Measurements from ENCODE around the gene ZCCHC4.
A peak's percentile ranks its signal among the peaks of the same experiment; 100 is the strongest.

ZCCHC4 gene

DNA sequence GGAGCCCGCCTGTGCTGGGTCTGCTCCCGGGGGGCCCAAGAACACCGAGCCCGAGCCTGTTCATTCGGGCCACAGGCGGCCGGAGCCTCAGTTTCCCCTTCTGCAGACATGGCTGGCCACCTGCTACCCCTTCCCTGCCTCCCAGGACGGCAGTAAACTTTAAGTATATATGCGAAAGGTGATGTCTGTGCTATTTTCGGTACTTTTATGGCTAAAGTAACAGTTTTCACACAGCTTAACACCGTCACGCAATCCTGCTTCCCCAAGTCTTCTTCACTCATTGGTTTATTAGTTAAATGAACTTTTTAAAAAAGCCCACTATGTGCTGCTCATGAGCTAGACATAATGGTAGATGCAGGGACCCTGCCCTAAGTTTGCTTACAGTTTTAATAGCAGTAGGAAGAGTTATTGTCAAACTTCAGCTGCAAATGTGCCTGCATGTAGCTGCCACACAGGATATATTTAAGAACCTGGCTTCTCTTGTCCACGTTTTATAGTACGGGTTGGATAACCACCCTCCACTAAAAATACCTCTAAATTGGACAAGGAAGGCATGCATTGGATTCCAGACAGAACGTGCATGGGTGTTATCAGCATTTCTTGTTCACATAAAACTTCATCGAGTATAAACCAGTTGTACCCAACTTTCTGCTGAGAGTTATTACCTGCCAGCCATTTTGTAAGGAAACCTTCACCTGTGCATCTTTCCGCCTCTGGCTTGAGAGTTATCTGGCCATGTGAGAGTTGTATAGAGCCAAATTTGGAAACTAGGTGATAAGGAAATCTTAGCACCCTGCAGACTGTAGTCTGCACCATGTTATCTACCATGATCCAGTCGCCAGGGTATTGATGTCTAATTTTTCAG lies 65.2 kb downstream of the ZCCHC4 start:
- TF ChIP-seq, protein P1, sequence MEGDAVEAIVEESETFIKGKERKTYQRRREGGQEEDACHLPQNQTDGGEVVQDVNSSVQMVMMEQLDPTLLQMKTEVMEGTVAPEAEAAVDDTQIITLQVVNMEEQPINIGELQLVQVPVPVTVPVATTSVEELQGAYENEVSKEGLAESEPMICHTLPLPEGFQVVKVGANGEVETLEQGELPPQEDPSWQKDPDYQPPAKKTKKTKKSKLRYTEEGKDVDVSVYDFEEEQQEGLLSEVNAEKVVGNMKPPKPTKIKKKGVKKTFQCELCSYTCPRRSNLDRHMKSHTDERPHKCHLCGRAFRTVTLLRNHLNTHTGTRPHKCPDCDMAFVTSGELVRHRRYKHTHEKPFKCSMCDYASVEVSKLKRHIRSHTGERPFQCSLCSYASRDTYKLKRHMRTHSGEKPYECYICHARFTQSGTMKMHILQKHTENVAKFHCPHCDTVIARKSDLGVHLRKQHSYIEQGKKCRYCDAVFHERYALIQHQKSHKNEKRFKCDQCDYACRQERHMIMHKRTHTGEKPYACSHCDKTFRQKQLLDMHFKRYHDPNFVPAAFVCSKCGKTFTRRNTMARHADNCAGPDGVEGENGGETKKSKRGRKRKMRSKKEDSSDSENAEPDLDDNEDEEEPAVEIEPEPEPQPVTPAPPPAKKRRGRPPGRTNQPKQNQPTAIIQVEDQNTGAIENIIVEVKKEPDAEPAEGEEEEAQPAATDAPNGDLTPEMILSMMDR (IDR thresholded peaks at IDR 0.05; ENCODE audit: low read depth, low read length, poor library complexity, severe bottlenecking): no peak
- no peak for TF ChIP-seq EZH2phosphoT487 (IDR thresholded peaks at IDR 0.05; ENCODE audit: borderline replicate concordance, low read length)
- H3K9me3 ChIP-seq (ENCODE audit: control insufficient read depth, insufficient read depth, low read length): no peaks in the 10 kb centered on the region
- peak overlapping the region; percentile 95 for H3K4me3 ChIP-seq (ENCODE audit: low read length)
- H3K4me1 ChIP-seq (ENCODE audit: control insufficient read depth, low read length): peaks cover 32% of the 10 kb centered on the region
- H3K27ac ChIP-seq (ENCODE audit: low read depth, low read length): peak overlapping the region; percentile 43
- H4K20me1 ChIP-seq (ENCODE audit: control insufficient read depth, insufficient read depth, low read depth, low read length): no peaks in the 10 kb centered on the region
- H3K4me2 ChIP-seq (ENCODE audit: low read length): peak overlapping the region; percentile 73
- peaks cover 49% of the 10 kb centered on the region for H3K36me3 ChIP-seq (ENCODE audit: control insufficient read depth, low read length)
- no peaks in the 10 kb centered on the region for H3K27me3 ChIP-seq (ENCODE audit: control insufficient read depth, low read length)
- no peaks in the 10 kb centered on the region for H3K9me2 ChIP-seq (replicated peaks; ENCODE audit: control insufficient read depth, low read length)
- H3K79me2 ChIP-seq (ENCODE audit: control insufficient read depth, low read length): peaks cover 32% of the 10 kb centered on the region
- H3F3A ChIP-seq (ENCODE audit: control insufficient read depth, insufficient read depth): peaks cover 10% of the 10 kb centered on the region; the same call in 1 of the 2 replicates

DNA sequence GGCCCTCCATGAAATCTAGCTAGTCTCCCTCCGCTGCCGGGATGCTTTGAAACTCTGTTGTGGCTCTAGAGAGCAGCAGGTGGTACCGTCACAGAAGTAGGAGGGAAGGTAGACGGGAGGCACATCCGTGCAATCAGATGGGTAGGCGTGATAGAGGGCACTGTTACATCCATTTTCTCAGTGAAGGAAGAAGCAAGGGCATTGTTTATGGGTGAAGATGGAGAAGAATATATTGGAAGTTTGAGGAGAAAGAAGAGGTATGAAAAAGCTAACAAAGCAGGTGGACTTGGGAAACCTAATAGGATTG lies 65.8 kb downstream of the ZCCHC4 start:
- no peak for TF ChIP-seq EZH2phosphoT487 (IDR thresholded peaks at IDR 0.05; ENCODE audit: borderline replicate concordance, low read length)
- TF ChIP-seq, protein P1 (IDR thresholded peaks at IDR 0.05; ENCODE audit: low read depth, low read length, poor library complexity, severe bottlenecking): no peak
- H3K36me3 ChIP-seq (ENCODE audit: control insufficient read depth, low read length): peaks cover 53% of the 10 kb centered on the region
- H3K4me2 ChIP-seq (ENCODE audit: low read length): peak overlapping the region; percentile 73
- no peaks in the 10 kb centered on the region for H3K9me3 ChIP-seq (ENCODE audit: control insufficient read depth, insufficient read depth, low read length)
- no peaks in the 10 kb centered on the region for H3K9me2 ChIP-seq (replicated peaks; ENCODE audit: control insufficient read depth, low read length)
- no peaks in the 10 kb centered on the region for H4K20me1 ChIP-seq (ENCODE audit: control insufficient read depth, insufficient read depth, low read depth, low read length)
- H3K4me3 ChIP-seq (ENCODE audit: low read length): peak overlapping the region; percentile 95
- peaks cover 10% of the 10 kb centered on the region; the same call in 1 of the 2 replicates for H3F3A ChIP-seq (ENCODE audit: control insufficient read depth, insufficient read depth)
- peaks cover 32% of the 10 kb centered on the region for H3K79me2 ChIP-seq (ENCODE audit: control insufficient read depth, low read length)
- H3K27ac ChIP-seq (ENCODE audit: low read depth, low read length): no peak overlapping the region
- no peaks in the 10 kb centered on the region for H3K27me3 ChIP-seq (ENCODE audit: control insufficient read depth, low read length)
- peaks cover 32% of the 10 kb centered on the region for H3K4me1 ChIP-seq (ENCODE audit: control insufficient read depth, low read length)

GRCh38 chr4:25379591-25379990 lies 67.0 kb downstream of the ZCCHC4 start:
- Histone ChIP-seq H3K9me3 (ENCODE audit: control insufficient read depth, insufficient read depth, low read length) (no peaks in the 10 kb centered on the region), H3K9me2 (replicated peaks; ENCODE audit: control insufficient read depth, low read length) (no peaks in the 10 kb centered on the region), H3K4me2 (ENCODE audit: low read length) (peak overlapping the region; percentile 73), H3K4me1 (ENCODE audit: control insufficient read depth, low read length) (peaks cover 32% of the 10 kb centered on the region), H3K36me3 (ENCODE audit: control insufficient read depth, low read length) (peaks cover 65% of the 10 kb centered on the region), H3K79me2 (ENCODE audit: control insufficient read depth, low read length) (peaks cover 32% of the 10 kb centered on the region), H3K27me3 (ENCODE audit: control insufficient read depth, low read length) (no peaks in the 10 kb centered on the region), H3K27ac (ENCODE audit: low read depth, low read length) (no peak overlapping the region), H4K20me1 (ENCODE audit: control insufficient read depth, insufficient read depth, low read depth, low read length) (no peaks in the 10 kb centered on the region), H3K4me3 (ENCODE audit: low read length) (peak overlapping the region; percentile 95), H3F3A (ENCODE audit: control insufficient read depth, insufficient read depth) (peaks cover 7% of the 10 kb centered on the region; the same call in 1 of the 2 replicates)
- TF ChIP-seq, protein P1 (IDR thresholded peaks at IDR 0.05; ENCODE audit: low read depth, low read length, poor library complexity, severe bottlenecking): no peak
- no peak for TF ChIP-seq EZH2phosphoT487 (IDR thresholded peaks at IDR 0.05; ENCODE audit: borderline replicate concordance, low read length)
